Inflammatory macrophage (primary cell): ENCODE results near the gene OR8B12.

Source experiments
- DNase-seq, 2 donors: peaks; one replicate each; pipeline ENCODE4 v3.0.0-alpha.2; 2020 to 2022
- total RNA-seq, 18 experiments: gene quantifications; one replicate each; lab custom pipeline; 2026; ENCODE audit warnings: mixed read lengths in 6 of 18, inconsistent platforms in 2 of 18; lab: John Stamatoyannopoulos, UW

The OR8B12 gene, protein sequence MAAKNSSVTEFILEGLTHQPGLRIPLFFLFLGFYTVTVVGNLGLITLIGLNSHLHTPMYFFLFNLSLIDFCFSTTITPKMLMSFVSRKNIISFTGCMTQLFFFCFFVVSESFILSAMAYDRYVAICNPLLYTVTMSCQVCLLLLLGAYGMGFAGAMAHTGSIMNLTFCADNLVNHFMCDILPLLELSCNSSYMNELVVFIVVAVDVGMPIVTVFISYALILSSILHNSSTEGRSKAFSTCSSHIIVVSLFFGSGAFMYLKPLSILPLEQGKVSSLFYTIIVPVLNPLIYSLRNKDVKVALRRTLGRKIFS
- total RNA-seq, result 0 to 0.13 (median 0) reads per million in 18 experiments

- DNase-seq, result no peak
Observed at GRCh38 chr11:124543554-124543953, at the start of gene OR8B12. Gene OR8B12, minus strand, starts transcription at chr11:124543654. Its CDS starts 0 bp downstream, at chr11:124543654.

GRCh38 chr11:124592627-124593026, 49.2 kb upstream of the OR8B12 start:
- no peak for DNase-seq

DNA sequence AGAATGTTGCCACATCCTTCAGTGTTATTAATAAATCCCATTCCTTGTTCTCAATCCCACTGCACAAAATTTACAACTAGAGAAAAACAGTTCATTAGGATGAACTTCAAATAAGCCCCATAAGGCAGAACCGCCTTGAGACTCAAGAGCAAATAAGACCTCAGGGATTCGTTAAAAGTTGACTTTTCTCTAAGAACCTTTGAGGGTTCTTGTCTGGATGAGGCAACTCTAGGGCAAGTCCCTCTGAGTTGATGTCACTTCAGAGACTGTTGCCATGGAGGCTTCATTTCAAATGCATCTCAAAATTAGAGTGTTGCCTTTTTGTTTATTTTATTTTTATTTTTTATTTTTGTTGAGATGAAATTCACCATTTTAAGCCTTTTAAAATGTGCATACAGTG, 48.0 kb upstream of the OR8B12 start:
- DNase-seq, result no peak

DNA sequence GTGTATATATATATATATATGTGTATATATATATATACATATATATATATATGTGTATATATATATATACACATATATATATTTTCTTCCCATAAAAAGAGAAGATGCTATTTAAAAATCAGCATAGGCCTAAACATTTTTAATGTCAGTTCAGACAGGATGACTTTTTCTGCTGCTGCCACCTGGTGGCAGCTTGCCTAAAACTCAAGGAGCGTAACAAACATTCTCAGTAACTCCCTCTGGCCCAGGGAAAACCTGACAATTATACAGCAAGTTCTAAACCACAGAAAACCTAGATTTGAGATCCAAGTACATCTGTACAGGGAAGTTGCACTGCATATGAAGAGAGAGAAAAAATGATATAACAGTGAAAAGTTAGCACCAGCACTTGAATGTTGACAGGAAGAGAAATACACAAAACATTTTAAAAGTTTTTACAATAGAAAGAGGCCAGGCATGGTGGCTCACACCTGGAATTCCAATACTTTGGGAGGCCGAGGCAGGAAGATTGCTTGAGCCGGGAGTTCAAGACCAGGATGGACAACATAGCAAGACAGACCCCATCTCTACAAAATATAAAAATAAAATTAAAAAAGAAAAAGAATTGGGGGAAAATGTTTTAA, 42.9 kb upstream of the OR8B12 start:
- peak; percentile 69 to 70 for DNase-seq

DNA sequence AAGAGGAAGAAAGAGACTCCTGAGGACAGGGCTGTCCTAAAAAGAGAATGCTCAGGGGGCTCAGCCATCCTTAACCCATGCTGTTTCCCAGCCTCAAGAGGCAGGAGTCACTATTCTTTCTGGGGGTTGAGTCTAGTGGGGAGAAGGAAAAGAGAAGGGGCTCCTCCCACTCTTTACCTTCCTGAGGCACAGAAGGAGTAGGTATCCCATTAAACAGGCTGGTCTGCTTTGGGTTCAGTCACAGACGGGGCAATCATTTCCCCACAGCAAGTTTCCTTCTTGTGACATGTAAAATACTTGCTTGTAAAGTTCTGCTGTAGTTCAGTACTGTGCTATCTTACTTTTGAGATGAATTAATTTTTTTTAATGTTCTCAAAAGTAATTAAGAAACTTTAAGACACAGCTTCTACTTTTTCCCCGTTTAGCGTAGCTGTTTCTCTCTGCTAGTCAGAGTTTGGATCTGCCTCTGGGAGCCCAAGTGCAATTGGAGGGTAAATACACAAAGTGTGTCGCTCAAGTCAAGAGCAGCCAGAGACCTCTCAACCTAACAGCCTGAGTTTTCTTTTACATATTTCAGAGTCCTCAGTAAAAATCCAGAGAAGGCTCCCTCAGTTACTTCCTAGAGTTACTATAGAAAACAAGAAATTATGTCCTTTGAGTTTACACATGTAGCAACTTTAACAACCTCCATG, 41.4 kb upstream of the OR8B12 start:
- DNase-seq, result no peak

- no peak for DNase-seq
Observed at GRCh38 chr11:124583781-124584180, 40.3 kb upstream of the OR8B12 start.

GRCh38 chr11:124582565-124582964, 39.1 kb upstream of the OR8B12 start:
- no peak for DNase-seq

DNA sequence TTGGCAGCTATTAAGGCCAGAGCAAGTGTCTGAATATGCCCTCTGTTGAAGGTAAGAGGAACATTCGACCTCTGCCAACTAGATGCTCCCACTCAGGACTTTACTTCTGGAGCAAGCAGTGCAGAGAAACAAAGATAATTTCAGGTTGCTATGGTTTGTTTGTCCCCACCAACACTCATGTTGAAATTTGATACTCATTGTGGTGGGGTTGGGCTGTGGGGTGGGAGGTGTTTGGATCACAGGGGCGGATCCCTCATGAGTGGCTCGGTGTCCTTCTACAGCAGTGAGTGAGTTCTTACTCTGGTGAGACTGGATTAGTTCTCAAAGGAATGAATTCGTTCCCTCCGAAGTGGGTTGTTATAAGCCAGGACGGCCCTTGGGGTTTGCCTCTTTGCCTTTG, 38.4 kb upstream of the OR8B12 start:
- no peak for DNase-seq

DNA sequence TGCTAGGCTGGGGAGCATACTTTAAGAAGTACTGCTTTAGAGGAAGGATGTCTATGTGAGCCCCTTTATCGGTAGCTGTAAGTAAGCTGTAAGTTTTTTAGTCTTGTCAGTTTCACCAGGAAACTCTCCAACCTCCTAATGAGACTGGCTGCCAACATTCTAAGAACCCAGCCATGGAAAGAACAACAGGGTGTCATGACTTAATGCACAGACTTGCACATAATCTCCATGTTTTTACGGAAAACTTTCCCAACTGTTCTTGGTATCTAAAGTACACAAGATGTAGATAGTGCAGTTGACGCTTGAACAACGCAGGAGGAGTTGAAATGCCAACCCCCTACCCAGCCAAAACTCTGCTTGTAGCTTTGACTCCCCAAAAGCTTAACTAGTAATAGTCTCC, 35.3 kb upstream of the OR8B12 start:
- DNase-seq, result no peak

DNA sequence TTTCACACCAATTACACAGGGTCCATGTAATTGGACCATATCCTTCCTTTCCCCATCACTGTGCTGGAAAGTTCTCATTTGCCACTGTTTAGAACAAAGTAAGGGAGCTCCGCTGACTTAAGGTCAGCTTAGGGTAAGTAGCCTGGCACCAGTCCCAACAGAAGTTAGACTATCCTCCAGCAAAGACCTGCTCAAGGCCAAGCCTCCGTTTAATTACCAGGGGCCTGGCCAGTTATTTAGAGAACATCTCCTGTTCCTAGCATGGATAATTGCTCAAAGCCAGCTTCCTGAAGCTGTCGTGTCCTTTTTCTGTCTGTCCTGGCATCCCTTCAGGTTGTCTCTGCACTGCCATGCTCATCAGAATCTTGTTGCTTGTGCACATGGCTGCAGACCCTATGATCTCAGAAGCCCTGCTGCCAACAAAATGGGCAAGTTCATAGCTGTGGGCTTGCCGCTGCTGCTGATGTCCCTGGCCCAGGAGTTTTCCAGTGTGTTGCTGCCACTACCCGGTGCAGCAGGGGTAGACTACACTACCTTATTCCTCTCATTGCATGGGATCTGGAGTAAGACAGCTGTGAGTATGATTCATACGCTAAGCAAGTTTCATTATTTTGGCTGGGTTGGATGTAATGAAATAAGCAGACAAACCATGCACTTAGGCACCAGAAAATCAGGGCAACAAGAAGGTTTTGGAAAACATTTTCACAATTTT, 34.4 kb upstream of the OR8B12 start:
- no peak for DNase-seq

DNA sequence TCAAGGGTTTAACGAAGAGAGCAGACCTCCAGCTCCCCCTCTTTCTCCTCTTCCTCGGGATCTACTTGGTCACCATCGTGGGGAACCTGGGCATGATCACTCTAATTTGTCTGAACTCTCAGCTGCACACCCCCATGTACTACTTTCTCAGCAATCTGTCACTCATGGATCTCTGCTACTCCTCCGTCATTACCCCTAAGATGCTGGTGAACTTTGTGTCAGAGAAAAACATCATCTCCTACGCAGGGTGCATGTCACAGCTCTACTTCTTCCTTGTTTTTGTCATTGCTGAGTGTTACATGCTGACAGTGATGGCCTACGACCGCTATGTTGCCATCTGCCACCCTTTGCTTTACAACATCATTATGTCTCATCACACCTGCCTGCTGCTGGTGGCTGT, 26.7 kb upstream of the OR8B12 start:
- no peak for DNase-seq

DNA sequence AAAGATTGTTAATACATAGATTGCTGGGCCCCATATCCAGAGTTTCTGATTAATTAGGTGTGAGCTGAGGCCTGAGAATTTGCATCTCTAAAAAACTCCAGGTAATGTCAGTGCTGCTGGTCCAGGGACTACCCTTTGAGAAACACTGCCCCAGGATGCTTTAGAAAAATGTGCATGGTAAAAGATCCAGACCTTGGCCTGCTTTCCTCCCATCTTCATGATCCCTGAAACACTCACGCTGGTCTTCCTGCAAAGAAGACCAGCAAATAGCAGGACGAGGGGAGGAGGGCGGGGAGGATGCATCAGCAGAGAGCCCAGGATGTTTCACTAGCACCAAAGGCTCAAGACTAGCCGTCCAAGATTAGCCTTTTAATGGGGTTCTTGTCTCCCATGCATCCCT, 26.2 kb upstream of the OR8B12 start, which contains the start of gene OR8A1:
Gene OR8A1, plus strand, starts transcription at position 301 of the 400 bp plus-strand sequence. CDS start 123 bp downstream, outside the sequence.
- DNase-seq, result no peak

DNA sequence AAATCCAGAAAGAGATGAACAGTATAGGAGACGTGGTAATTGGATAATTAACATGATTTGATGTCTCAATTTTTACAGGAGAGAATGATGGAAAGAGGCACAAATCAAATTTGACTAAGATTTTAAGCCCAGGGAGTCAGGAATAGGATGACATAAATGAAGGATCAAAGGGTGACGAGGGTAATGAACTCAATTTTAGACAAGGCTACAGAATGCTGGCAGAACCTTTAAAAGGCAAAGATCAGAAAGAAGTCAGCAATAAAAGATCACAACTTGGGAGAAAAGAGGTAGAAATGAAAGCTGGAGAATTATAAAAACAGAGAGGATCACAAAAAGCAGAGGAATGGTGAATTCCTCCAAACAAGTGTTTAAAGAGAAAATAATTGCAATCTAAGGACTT, 13.4 kb upstream of the OR8B12 start:
- DNase-seq, result no peak

DNA sequence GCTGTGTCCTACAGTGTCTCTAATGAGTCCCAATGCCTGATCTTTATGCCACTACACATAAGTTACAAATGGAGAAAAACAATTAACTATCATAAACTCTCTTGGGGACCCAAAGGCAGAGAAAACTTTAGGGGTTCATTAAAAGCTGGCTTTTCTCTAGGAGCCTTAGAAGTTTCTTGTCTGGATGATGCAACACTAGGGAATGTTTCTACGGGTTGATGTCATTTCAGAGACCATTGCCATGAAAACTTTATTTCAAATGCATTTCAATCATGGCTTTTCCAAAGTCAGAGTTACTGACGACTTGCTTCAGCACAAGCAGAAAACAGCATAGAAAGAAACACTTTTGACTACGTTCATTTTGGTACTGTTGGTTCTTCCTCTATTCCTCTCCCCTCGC, 8.5 kb upstream of the OR8B12 start:
- no peak for DNase-seq

DNA sequence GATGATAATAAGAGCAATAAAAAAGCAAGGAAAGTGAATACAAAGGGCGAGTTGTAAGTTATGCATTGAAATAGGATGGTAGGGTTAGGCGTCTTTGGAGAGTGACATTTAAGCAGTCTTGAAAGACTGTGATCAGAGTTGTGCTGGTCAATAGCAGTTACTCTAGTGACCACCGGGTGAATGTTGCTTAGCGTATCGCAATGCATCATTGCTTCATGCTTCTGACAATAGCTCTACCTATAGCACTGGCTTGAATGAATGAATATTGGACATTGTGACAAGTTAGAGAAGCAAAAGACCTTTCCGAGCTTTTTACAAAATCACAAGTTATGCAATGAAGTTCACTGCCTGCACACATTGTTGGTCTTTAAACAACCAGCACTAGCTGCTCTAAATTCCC, 7.7 kb upstream of the OR8B12 start:
- DNase-seq, result no peak

GRCh38 chr11:124543145-124543544, 309 bp downstream of the OR8B12 start:
- peak in 1 of 2 donors; percentile 3 for DNase-seq

GRCh38 chr11:124541204-124541603, 2.2 kb downstream of the OR8B12 start:
- peak; percentile 45 to 64 for DNase-seq

GRCh38 chr11:124538019-124538418, 5.4 kb downstream of the OR8B12 start:
- DNase-seq, result no peak

DNA sequence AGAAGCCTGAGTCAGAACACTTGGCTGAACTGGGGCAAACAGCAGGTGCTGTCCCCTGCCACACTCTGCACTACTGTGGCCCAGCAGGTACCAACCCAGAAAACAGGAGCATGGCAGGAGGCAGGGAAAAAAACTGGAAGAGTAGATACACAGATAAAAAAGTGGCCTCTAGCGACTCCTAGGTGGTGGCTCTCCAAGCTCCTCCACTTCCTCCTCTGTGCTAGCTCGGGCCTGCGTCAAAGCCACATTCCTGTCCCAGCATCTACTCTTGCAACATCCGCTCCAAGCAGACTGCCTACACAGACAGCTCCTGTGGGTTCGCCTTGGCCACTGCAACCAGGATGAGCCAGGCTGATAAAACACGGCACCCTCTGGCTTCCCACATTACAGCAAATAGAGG, 6.9 kb downstream of the OR8B12 start:
- peak; percentile 56 to 78 for DNase-seq

DNA sequence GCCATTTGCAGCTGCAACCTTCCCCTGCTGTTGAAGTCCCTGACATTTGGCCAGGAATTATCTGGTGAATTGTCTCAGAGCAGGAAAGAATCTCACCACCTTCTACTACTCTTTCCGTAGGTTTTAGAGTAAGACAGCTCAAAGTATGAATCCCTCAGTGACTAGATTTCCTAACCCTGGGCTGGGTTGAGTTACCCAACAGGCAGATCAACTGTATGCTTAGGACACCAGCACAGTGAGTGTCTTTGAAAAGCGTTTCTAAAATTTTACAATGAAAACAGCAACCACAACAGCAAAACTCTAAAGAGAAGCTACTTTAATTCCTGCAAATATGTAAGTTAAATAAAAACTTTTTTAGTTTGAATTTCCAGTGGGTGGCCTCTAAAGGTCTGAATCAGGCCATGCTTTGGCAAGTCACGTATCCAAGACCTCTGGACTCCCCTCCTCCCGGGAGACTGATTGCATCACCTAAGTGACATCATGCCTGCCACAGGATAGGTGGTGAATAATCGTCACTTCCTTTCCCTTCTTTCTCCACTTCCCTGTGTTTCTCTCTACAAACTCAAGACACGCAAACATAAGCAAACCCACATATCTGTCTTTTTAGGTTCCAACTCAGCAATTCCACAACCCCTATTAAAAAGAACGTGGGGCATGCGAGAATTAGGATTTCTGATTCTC, 7.8 kb downstream of the OR8B12 start:
- DNase-seq, result peak; percentile 13 to 14

- DNase-seq, result no peak
Observed at GRCh38 chr11:124534051-124534450, 9.4 kb downstream of the OR8B12 start.

- no peak for DNase-seq
Observed at GRCh38 chr11:124533626-124534025, 9.8 kb downstream of the OR8B12 start.

- no peak for DNase-seq
Observed at GRCh38 chr11:124520550-124520854, 23.0 kb downstream of the OR8B12 start.
